UCSD-AML1 (cell line): ENCODE measurements around the gene PDCD11.
"Not testable (repeated sequence)": the region's sequence is repeated elsewhere in the genome, so short reads cannot be mapped to it uniquely, and the experiment has no call there.

ENCODE experiments used
- DNase-seq: peaks from one replicate; lab custom pipeline; 2025; ENCODE audit not compliant: unreplicated experiment; lab: John Stamatoyannopoulos, UW

Gene PDCD11

GRCh38 chr10:103417148-103417469, 20.7 kb downstream of the PDCD11 start:
- DNase-seq = not testable (repeated sequence)

GRCh38 chr10:103417601-103418000, 21.2 kb downstream of the PDCD11 start:
- no peak for DNase-seq

- no peak for DNase-seq
Observed at GRCh38 chr10:103419101-103419500, 22.7 kb downstream of the PDCD11 start.

- no peak for DNase-seq
Observed at GRCh38 chr10:103423748-103424147, 27.3 kb downstream of the PDCD11 start.

GRCh38 chr10:103427866-103428265, 31.4 kb downstream of the PDCD11 start:
- no peak for DNase-seq

- DNase-seq = no peak
Observed at GRCh38 chr10:103428989-103429643, 32.7 kb downstream of the PDCD11 start.

DNA sequence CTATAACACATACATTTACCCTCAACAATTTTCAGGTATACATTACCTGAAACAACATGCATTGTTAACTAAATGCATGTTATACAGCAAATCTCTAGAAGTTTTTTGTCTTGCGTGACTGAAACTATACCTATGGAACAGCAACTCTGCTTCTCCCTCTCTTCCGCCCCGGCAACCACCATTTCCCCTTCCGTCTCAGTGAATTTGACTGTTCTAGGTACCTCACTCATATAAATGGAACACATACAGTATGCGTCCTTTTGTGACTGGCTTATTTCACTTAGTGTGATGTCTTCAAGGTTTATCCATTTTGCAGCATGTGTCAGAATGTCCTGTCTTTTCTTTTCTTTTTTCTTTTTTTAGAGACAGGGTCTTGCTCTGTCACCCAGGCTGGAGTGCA, 33.2 kb downstream of the PDCD11 start:
- DNase-seq = no peak

DNA sequence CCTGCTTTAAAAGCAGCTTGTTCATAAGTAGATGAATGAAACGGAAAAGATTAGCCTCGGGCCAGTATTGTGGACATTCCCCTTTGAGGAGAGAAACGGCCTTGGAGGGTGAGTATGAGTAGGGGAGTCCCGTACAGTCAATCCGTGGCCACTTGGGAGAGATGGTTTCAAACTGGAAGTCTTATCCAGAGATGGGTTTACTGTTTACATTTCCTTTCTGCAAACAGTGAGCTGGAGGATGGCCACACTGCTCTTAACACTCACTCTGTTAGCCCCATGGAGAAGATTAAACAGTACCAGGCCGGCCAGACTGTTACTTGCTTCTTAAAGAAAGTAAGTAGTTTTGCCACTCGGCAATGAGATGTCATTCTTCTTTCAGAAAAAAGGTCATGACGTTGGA, 35.5 kb downstream of the PDCD11 start:
- DNase-seq = no peak

DNA sequence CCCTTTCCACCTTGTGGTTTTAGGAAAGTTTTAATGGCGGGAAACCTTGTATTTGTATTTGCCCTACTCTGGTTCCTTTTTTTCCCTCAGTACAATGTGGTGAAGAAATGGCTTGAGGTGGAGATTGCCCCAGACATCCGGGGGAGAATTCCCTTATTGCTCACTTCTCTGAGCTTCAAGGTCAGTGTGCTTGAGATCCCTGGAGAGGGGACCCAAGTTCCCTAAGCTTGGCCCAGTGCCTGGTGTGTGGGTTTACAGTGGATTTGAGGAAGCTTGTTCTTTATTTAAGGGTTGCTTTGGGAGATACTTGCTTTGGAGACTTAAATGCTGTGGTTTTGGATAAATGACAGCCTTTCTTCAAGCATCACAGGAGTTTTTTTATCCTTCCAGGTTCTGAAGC, 37.4 kb downstream of the PDCD11 start:
- DNase-seq = no peak

DNA sequence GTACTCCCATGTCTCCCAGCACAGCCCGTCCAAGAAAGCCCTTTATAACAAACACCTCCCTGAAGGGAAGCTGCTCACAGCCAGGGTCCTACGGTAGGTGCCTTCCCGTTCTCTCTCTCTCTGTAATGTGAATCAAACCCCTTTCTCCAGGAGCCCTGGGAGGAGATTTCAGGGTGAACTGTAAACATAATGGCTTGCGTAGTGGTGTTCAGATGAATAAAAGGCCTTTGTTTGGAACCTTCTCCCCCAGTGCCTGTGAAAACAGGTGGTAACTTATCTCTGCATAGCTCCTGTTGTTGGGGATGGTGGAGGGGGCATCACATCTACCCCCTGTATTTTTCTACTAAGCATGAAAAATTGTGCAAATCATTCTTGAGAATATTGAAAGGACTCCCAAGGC, 43.4 kb downstream of the PDCD11 start:
- no peak for DNase-seq

- DNase-seq = no peak
Observed at GRCh38 chr10:103440416-103440815, 44.0 kb downstream of the PDCD11 start.

DNA sequence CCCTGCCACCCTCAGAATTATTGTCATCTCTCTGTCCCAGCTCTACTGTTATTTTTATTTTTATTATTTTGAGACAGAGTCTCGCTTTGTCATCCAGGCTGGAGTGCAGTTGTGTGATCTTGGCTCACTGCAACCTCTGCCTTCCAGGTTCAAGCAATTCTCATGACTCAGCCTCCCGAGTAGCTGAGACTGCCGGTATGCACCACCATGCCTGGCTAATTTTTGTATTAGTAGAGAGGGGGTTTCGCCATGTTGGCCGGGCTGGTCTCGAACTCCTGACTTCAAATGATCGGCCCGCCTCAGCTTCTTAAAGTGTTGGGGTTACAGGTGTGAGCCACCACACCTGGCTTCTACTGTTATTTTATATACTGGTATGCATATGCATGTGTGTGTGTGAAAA, 44.8 kb downstream of the PDCD11 start:
- DNase-seq = no peak

GRCh38 chr10:103441611-103442010, 45.2 kb downstream of the PDCD11 start:
- no peak for DNase-seq

- DNase-seq = no peak
Observed at GRCh38 chr10:103442031-103442461, 45.6 kb downstream of the PDCD11 start.

- DNase-seq = no peak
Observed at GRCh38 chr10:103443475-103444185, 47.2 kb downstream of the PDCD11 start.

GRCh38 chr10:103444478-103444877, 48.1 kb downstream of the PDCD11 start:
- DNase-seq = no peak

GRCh38 chr10:103445366-103445765, 48.9 kb downstream of the PDCD11 start:
- no peak for DNase-seq

GRCh38 chr10:103445767-103446567, 49.5 kb downstream of the PDCD11 start:
- DNase-seq = no peak

GRCh38 chr10:103447187-103447586, 50.8 kb downstream of the PDCD11 start:
- no peak for DNase-seq

DNA sequence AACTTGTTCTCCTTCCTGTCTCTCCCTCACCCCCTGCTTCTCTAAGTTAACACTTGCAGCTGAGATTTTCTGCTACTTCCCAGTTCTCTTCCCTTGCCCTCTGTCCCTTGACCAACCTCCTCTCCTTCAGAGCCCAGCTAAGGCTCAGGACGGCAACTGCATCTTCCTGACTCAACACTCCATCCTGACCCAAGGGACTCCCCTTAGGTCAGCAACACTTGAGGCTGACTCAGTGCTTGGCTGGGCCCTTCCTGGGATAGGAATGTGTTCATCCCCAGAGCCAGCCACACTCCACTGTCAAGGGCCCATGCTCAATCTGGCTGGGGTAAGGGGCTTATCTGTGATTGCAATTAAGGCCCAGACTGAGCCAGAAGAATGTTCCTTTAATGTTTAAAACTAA, 52.3 kb downstream of the PDCD11 start:
- no peak for DNase-seq

GRCh38 chr10:103449208-103450144, 53.0 kb downstream of the PDCD11 start:
- DNase-seq = no peak
